Progenitor cell of endocrine pancreas (in vitro differentiated cells): Measurements from ENCODE around the gene UNK. TPM values are rescaled to one million over a fixed set of nuclear protein-coding genes. Genes with fewer than 3 reads are reported as not detected.

Source experiments
- DNase-seq: peaks from one replicate; pipeline ENCODE4 v3.0.0; 2021; ENCODE audit warnings: low spot score; ENCODE audit not compliant: unreplicated experiment
- H3K27ac Mint-ChIP-seq: 2 replicates; pipeline ENCODE4 v1.8.0; 2021; ENCODE audit warnings: mild to moderate bottlenecking, moderate library complexity, mixed read lengths
- H3K27me3 Mint-ChIP-seq: 2 replicates; pipeline ENCODE4 v1.8.0; 2021; ENCODE audit warnings: mixed read lengths
- H3K36me3 Mint-ChIP-seq: 2 replicates; pipeline ENCODE4 v1.8.0; 2022; ENCODE audit warnings: mixed read lengths; ENCODE audit not compliant: insufficient read depth
- H3K4me1 Mint-ChIP-seq: 2 replicates; pipeline ENCODE4 v1.8.0; 2021; ENCODE audit warnings: low read depth, mixed read lengths
- H3K4me3 Mint-ChIP-seq: 2 replicates; pipeline ENCODE4 v1.8.0; 2021; ENCODE audit warnings: low read depth, mild to moderate bottlenecking, moderate library complexity, mixed read lengths
- H3K9me3 Mint-ChIP-seq: 2 replicates; pipeline ENCODE4 v1.8.0; 2021; ENCODE audit warnings: low read depth, mixed read lengths
- total RNA-seq: library from RNA; stranded (reverse); gene quantifications from 2 replicates; pipeline ENCODE4 v1.2.1, GENCODE V29; 2021
- TF ChIP-seq, protein P1 (sequence below): fragments of 200-600 bp; sonication (generic); IDR thresholded peaks from one replicate; pipeline ENCODE4 v1.5.0; 2021; ENCODE audit warnings: antibody characterized with exemption, mild to moderate bottlenecking; ENCODE audit not compliant: unreplicated experiment

UNK gene
- total RNA-seq, 1 donor from 2014 or later = 72.8 TPM

DNA sequence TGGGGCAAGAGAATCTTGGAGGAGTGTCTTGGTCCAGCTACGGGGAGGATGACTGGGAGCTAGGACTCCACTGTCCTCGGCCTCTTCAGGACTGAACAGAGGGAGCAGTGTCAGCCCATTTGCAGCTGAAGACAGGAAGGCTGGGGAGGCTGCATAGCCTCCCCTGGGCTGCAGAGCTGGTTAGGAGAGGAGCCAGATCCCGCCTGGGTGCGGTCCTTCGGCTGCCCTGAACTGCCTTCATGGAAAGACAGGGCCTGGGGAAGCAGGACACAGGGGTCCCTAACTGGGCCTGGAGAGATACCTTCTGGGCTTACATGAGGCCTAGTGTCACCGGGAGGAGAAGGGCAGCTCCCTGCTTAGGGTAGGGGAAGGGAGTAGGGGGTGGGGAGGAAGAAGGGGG, 33.0 kb downstream of the UNK start:
- TF ChIP-seq, protein P1, sequence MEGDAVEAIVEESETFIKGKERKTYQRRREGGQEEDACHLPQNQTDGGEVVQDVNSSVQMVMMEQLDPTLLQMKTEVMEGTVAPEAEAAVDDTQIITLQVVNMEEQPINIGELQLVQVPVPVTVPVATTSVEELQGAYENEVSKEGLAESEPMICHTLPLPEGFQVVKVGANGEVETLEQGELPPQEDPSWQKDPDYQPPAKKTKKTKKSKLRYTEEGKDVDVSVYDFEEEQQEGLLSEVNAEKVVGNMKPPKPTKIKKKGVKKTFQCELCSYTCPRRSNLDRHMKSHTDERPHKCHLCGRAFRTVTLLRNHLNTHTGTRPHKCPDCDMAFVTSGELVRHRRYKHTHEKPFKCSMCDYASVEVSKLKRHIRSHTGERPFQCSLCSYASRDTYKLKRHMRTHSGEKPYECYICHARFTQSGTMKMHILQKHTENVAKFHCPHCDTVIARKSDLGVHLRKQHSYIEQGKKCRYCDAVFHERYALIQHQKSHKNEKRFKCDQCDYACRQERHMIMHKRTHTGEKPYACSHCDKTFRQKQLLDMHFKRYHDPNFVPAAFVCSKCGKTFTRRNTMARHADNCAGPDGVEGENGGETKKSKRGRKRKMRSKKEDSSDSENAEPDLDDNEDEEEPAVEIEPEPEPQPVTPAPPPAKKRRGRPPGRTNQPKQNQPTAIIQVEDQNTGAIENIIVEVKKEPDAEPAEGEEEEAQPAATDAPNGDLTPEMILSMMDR = no peak
- no peaks in the 10 kb centered on the region for H3K27me3 Mint-ChIP-seq
- no peaks in the 10 kb centered on the region for H3K9me3 Mint-ChIP-seq
- peak overlapping the region; percentile 16 for H3K27ac Mint-ChIP-seq
- no peak overlapping the region for H3K4me3 Mint-ChIP-seq
- no peaks in the 10 kb centered on the region for H3K4me1 Mint-ChIP-seq
- DNase-seq = no peak
- peaks cover 16% of the 10 kb centered on the region for H3K36me3 Mint-ChIP-seq

- peaks cover 15% of the 10 kb centered on the region for H3K36me3 Mint-ChIP-seq
- H3K27ac Mint-ChIP-seq = no peak overlapping the region
- no peaks in the 10 kb centered on the region for H3K9me3 Mint-ChIP-seq
- no peak for DNase-seq
- TF ChIP-seq, protein P1 = no peak
- H3K4me3 Mint-ChIP-seq = no peak overlapping the region
- H3K27me3 Mint-ChIP-seq = no peaks in the 10 kb centered on the region
- H3K4me1 Mint-ChIP-seq = no peaks in the 10 kb centered on the region
These were observed 33.8 kb downstream of the UNK start for GRCh38 chr17:75818326-75818885.

- TF ChIP-seq, protein P1 = no peak
- DNase-seq = no peak
- Mint-ChIP-seq H3K27ac (no peak overlapping the region), H3K27me3 (no peaks in the 10 kb centered on the region), H3K9me3 (no peaks in the 10 kb centered on the region), H3K4me3 (no peak overlapping the region), H3K36me3 (peaks cover 15% of the 10 kb centered on the region), H3K4me1 (no peaks in the 10 kb centered on the region)
These were observed 34.5 kb downstream of the UNK start for GRCh38 chr17:75819116-75819515.

DNA sequence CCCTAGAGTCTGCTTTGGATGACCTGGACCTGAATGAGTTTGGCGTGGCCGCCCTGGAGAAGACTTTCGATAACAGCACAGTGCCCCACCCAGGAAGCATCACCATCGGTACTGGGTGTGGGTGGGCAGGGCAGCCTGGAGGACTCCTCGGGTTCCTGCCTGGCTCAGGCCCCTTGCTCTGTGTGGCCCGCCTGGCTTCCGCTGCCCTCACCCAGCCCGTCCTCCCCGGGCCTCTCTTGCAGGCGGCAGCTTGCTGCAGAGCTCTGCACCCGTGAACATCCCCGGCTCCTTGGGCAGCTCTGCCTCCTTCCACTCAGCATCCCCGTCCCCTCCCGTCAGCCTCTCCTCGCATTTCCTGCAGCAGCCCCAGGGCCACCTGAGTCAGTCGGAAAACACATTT, 35.1 kb downstream of the UNK start:
- H3K27ac Mint-ChIP-seq = no peak overlapping the region

DNA sequence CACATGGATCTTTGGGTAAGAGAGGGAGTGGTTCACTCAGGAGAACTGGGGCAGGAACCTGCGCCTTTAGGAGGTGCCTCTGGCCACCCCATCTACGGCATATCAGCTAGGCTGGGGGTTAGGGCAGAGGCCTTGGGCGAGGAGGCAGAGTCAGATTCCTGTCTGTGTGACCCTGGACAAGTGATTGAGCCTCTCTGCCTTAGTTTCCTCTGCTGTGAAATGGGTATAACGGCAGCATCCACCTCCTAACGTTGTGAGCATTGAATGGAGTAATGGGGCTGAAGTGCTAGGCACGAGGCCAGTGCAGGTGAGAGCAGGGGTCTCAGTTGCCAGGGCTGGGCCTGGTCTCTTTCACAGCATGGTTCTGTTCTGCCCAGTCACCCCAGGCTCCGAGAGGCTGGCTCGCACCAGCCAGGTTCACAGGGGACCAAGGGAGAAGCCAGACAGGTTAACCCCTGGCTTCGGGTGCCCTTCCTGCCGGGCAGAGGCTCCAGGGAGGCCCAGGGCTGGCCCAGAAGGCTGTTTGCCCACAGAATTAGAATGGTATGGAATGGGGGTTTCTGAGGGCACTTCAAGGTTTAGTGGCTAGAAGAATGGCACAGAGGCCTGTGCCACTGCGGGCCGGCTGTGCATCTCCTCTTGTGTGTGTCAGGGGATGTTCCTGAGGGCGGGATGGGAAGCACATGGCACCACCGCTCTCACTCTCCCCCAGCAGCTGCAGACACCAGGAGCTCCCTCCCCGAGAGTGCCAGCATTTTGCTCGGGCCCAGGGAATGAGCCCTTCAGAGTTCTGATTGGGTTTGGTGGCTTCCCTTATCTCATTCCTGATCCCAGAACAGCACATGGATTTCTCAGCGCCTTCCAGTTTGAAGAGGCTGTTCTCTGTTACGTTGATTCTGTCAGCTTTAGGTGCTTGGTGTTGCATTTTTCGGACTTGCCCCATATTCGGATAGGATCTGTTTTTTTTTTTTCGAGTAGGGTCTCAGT, 35.8 kb downstream of the UNK start:
- TF ChIP-seq, protein P1 = no peak
- Mint-ChIP-seq H3K27me3 (no peaks in the 10 kb centered on the region), H3K36me3 (peaks cover 17% of the 10 kb centered on the region), H3K4me1 (no peaks in the 10 kb centered on the region), H3K27ac (no peak overlapping the region), H3K4me3 (no peak overlapping the region), H3K9me3 (no peaks in the 10 kb centered on the region)
- no peak for DNase-seq

More for the DNA sequence above, 35.1 kb downstream of the UNK start:
- no peak for DNase-seq
- H3K4me1 Mint-ChIP-seq = no peaks in the 10 kb centered on the region
- H3K4me3 Mint-ChIP-seq = no peak overlapping the region
- no peaks in the 10 kb centered on the region for H3K27me3 Mint-ChIP-seq
- TF ChIP-seq, protein P1 = no peak
- H3K9me3 Mint-ChIP-seq = no peaks in the 10 kb centered on the region
- peaks cover 15% of the 10 kb centered on the region for H3K36me3 Mint-ChIP-seq
